OCI-LY3 (cell line): ENCODE measurements around the gene TAPT1.

Source experiments
- CTCF ChIP-seq: fragments of 200-600, 300-600 bp; sonication (generic); IDR thresholded peaks from 2 replicates; pipeline ENCODE4 v1.5.1; 2014; ENCODE audit warnings: antibody characterized with exemption, low read length, low read depth
- EZH2phosphoT487 ChIP-seq: fragments of 200-600 bp; shearing (Covaris generic); IDR thresholded peaks from 2 replicates; pipeline ENCODE4 v1.6.1; 2018; ENCODE audit warnings: antibody characterized with exemption, mixed run types, low read depth

DNA sequence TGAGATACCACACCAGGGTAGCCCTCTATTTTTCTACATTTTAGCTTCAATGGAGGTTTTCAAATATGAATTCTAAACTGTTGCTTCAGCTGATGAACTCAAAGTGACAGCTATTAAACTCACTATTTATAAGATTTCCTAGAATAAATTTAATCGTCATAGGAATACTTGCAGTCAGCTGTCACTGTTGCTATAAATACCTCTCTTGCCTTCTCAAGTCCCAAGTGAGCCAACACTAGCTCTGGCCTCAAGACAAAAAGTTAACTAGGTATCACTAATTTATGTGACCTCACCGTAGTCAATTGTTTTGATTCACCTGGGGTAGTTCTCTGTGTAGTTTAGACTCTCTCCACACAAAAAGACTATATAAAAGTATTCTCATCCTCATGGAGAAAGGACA lies 108.2 kb downstream of the TAPT1 start:
- TF ChIP-seq EZH2phosphoT487 (no peak), CTCF (no peak)
